ENCODE data around the gene RTTN. TPM values are rescaled to one million over a fixed set of nuclear protein-coding genes. Genes with fewer than 3 reads are reported as not detected.

Gene RTTN
- polyA plus RNA-seq, 1 donor = 25.8 TPM

GRCh38 chr18:70028084-70028483 is 177.4 kb downstream of the RTTN start:
- no peak for DNase-seq

- no peak for DNase-seq
These were observed 179.9 kb downstream of the RTTN start for GRCh38 chr18:70025580-70025979.

- DNase-seq = no peak
These were observed 180.7 kb downstream of the RTTN start for GRCh38 chr18:70024829-70025228.

- DNase-seq = peak; percentile 2
These were observed 181.4 kb downstream of the RTTN start for GRCh38 chr18:70024093-70024492.

- no peak for DNase-seq
These were observed 182.9 kb downstream of the RTTN start for GRCh38 chr18:70022636-70023035.

GRCh38 chr18:70021498-70021897 is 184.0 kb downstream of the RTTN start:
- no peak for DNase-seq

- DNase-seq = no peak
These were observed 184.4 kb downstream of the RTTN start for GRCh38 chr18:70021043-70021442.

GRCh38 chr18:70019991-70020390 is 185.5 kb downstream of the RTTN start:
- no peak for DNase-seq

GRCh38 chr18:70019136-70019535 is 186.4 kb downstream of the RTTN start:
- no peak for DNase-seq

GRCh38 chr18:70015127-70015526 is 190.4 kb downstream of the RTTN start:
- DNase-seq = no peak

GRCh38 chr18:70005580-70005979 is 199.9 kb downstream of the RTTN start:
- DNase-seq = no peak

GRCh38 chr18:70004696-70005095 is 200.8 kb downstream of the RTTN start:
- DNase-seq = no peak

GRCh38 chr18:69999656-70000055 is 205.8 kb downstream of the RTTN start:
- DNase-seq = no peak

- DNase-seq = no peak
These were observed 206.9 kb downstream of the RTTN start for GRCh38 chr18:69998523-69998987.

- DNase-seq = no peak
These were observed 208.3 kb downstream of the RTTN start for GRCh38 chr18:69996951-69997798.

GRCh38 chr18:69996417-69996816 is 209.1 kb downstream of the RTTN start:
- DNase-seq = no peak

- no peak for DNase-seq
These were observed 209.7 kb downstream of the RTTN start for GRCh38 chr18:69995774-69996173.

GRCh38 chr18:69992776-69993175 is 212.7 kb downstream of the RTTN start:
- no peak for DNase-seq

GRCh38 chr18:69987870-69988269 is 217.6 kb downstream of the RTTN start:
- no peak for DNase-seq

GRCh38 chr18:69985239-69985638 is 220.2 kb downstream of the RTTN start:
- DNase-seq = no peak

- no peak for DNase-seq
These were observed 223.1 kb downstream of the RTTN start for GRCh38 chr18:69982417-69982816.

GRCh38 chr18:69981948-69982347 is 223.5 kb downstream of the RTTN start:
- no peak for DNase-seq

GRCh38 chr18:69980982-69981804 is 224.3 kb downstream of the RTTN start:
- no peak for DNase-seq
